ENCODE data around the gene HLF. TPM values are rescaled to one million over a fixed set of nuclear protein-coding genes. Genes with fewer than 3 reads are reported as not detected.
A peak's percentile ranks its signal among the peaks of the same experiment; 100 is the strongest.

The HLF gene
- total RNA-seq, 1 experiment from 2014 or later = not detected

DNA sequence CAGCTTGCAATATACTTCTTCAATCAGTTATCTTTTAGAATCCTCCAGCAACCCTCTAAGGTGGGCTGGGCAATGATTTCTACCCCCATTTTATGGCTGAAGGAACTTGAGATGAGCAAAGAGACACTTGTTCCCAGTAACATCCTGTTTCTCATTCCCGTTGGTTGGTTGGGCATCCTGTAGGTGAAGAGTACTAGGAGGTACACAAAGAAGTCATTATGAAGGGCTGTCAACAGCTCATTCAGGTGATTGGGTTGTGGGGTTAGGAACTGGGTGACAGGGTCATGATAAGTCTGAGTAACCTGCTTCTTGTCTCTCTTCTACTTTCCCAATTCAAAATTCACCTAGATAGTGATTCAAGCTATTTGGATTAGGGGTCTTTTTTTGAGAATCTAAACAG is 80.4 kb downstream of the HLF start:
- Histone ChIP-seq H3K9ac (ENCODE audit: low read length) (no peak overlapping the region), H2AFZ (ENCODE audit: low read length) (no peak overlapping the region), H3K27ac (ENCODE audit: low read length) (no peak overlapping the region), H3K36me3 (ENCODE audit: insufficient read depth, low read length) (no peaks in the 10 kb centered on the region), H3K4me2 (ENCODE audit: low read depth, low read length, poor library complexity, severe bottlenecking) (no peak overlapping the region), H4K20me1 (ENCODE audit: insufficient read depth, low read depth, low read length) (no peaks in the 10 kb centered on the region), H3K4me3 (ENCODE audit: low read length) (no peak overlapping the region), H3K27me3 (ENCODE audit: low read length) (no peaks in the 10 kb centered on the region), H3K9me3 (ENCODE audit: low read length) (no peaks in the 10 kb centered on the region), H3K79me2 (ENCODE audit: low read length) (no peaks in the 10 kb centered on the region), H3K9me2 (replicated peaks; ENCODE audit: insufficient read depth, low read length) (no peaks in the 10 kb centered on the region), H3K4me1 (ENCODE audit: low read length) (no peaks in the 10 kb centered on the region)
- no peak for DNase-seq

DNA sequence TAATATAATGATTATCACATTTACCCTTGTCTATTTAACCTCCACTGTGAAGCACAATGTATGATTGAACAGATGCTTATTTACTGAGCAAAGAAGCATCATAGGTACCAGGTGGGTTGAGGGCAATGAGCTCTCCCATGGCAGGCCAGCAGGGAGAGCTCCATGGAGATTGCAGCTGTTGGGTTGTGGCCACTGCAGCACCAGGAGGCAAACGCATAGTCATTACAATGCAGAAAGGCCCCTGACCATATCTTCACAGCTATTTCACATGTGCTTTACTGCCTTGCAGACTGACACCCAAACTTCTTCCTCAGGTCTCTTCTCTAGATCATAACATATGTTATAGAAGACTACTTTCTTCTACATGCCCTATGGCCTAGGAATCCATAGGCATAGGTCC is 81.9 kb downstream of the HLF start:
- Histone ChIP-seq H3K9me2 (replicated peaks; ENCODE audit: insufficient read depth, low read length) (no peaks in the 10 kb centered on the region), H3K4me3 (ENCODE audit: low read length) (no peak overlapping the region), H4K20me1 (ENCODE audit: insufficient read depth, low read depth, low read length) (no peaks in the 10 kb centered on the region), H3K27ac (ENCODE audit: low read length) (no peak overlapping the region), H2AFZ (ENCODE audit: low read length) (no peak overlapping the region), H3K4me1 (ENCODE audit: low read length) (no peaks in the 10 kb centered on the region), H3K79me2 (ENCODE audit: low read length) (no peaks in the 10 kb centered on the region), H3K36me3 (ENCODE audit: insufficient read depth, low read length) (no peaks in the 10 kb centered on the region), H3K9me3 (ENCODE audit: low read length) (no peaks in the 10 kb centered on the region), H3K9ac (ENCODE audit: low read length) (no peak overlapping the region), H3K27me3 (ENCODE audit: low read length) (no peaks in the 10 kb centered on the region), H3K4me2 (ENCODE audit: low read depth, low read length, poor library complexity, severe bottlenecking) (no peak overlapping the region)
- no peak for DNase-seq

DNA sequence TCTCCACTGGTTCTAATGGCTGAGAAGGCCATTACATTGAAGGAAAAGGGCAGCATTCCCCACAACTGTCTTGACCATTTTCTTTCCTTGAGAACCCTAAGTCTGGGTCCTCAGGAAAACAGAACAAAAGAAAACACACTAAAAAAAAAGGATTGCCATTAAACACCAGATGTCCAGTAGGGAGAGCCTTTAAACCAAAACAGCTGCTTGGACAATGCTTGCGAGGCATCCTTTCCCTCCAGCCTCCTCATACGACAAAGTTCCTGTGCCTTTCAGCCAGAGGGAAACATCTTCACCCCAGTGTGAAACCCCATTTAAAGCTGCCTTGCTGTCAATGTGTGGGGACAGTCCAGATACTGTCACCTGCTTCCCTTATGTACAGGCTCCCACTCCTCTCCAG is 82.6 kb downstream of the HLF start:
- Histone ChIP-seq H3K27me3 (ENCODE audit: low read length) (no peaks in the 10 kb centered on the region), H3K27ac (ENCODE audit: low read length) (no peak overlapping the region), H3K9ac (ENCODE audit: low read length) (no peak overlapping the region), H3K4me3 (ENCODE audit: low read length) (no peak overlapping the region), H3K4me1 (ENCODE audit: low read length) (no peaks in the 10 kb centered on the region), H3K36me3 (ENCODE audit: insufficient read depth, low read length) (no peaks in the 10 kb centered on the region), H2AFZ (ENCODE audit: low read length) (no peak overlapping the region), H3K79me2 (ENCODE audit: low read length) (no peaks in the 10 kb centered on the region), H3K9me2 (replicated peaks; ENCODE audit: insufficient read depth, low read length) (no peaks in the 10 kb centered on the region), H3K9me3 (ENCODE audit: low read length) (no peaks in the 10 kb centered on the region), H3K4me2 (ENCODE audit: low read depth, low read length, poor library complexity, severe bottlenecking) (no peak overlapping the region), H4K20me1 (ENCODE audit: insufficient read depth, low read depth, low read length) (no peaks in the 10 kb centered on the region)
- no peak for DNase-seq

DNA sequence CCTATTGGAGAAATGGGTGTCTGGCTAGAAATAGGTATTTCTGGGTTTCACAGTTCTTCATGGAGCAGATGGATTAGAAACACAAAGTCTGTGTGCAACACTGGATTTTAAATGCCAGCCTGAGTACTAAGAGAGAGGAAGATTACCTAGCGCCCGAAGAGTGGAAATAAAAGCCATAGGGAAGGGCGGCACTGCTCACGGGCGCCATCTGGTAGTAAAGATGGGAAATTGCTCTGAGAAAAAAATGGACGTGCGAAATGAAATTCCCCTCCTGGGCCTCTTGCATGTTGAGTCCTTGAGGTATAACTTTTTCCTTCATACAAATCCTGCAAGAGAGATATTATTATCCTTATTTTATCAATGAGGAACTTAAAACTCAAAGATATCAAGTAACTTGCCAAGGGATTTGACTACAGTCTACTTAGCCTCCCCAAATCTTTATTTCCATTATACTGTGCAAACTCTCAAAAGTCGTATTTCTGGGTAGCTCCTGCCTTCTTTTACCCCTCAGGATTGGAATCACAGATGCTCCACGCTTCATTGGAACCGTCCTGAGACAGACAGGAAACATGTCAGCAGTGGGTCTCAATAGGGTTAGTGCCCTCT is 84.1 kb downstream of the HLF start:
- no peaks in the 10 kb centered on the region for H3K9me3 ChIP-seq (ENCODE audit: low read length)
- no peak overlapping the region for H2AFZ ChIP-seq (ENCODE audit: low read length)
- DNase-seq = peak; percentile 76

DNA sequence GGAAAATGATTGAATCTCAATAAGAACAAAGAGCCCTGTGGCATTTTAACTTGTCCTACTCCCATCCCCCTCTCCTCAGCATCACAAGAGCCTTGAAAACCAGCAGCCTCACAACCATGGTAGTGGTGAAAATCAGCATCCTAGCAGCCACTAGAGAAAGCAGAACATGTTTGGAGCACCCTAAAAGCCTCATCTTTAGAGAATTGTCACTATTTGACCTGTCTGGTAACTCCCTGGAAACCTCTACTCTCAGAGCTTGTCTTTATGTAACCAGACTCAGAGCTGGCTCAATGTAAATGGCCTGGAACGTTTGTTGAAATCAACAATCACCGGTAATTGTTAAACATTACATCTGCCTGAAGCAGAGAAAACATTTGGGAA is 86.1 kb downstream of the HLF start:
- no peak overlapping the region for H2AFZ ChIP-seq (ENCODE audit: low read length)
- H3K27me3 ChIP-seq (ENCODE audit: low read length) = no peaks in the 10 kb centered on the region
- DNase-seq = no peak

More for the DNA sequence above, 84.1 kb downstream of the HLF start:
- H3K9me2 ChIP-seq (replicated peaks; ENCODE audit: insufficient read depth, low read length) = no peaks in the 10 kb centered on the region
- no peak overlapping the region for H3K4me3 ChIP-seq (ENCODE audit: low read length)
- H3K36me3 ChIP-seq (ENCODE audit: insufficient read depth, low read length) = no peaks in the 10 kb centered on the region
- H3K4me1 ChIP-seq (ENCODE audit: low read length) = no peaks in the 10 kb centered on the region
- H4K20me1 ChIP-seq (ENCODE audit: insufficient read depth, low read depth, low read length) = no peaks in the 10 kb centered on the region
- H3K79me2 ChIP-seq (ENCODE audit: low read length) = no peaks in the 10 kb centered on the region
- no peaks in the 10 kb centered on the region for H3K27me3 ChIP-seq (ENCODE audit: low read length)
- H3K4me2 ChIP-seq (ENCODE audit: low read depth, low read length, poor library complexity, severe bottlenecking) = no peak overlapping the region
- no peak overlapping the region for H3K9ac ChIP-seq (ENCODE audit: low read length)
- no peak overlapping the region for H3K27ac ChIP-seq (ENCODE audit: low read length)

DNA sequence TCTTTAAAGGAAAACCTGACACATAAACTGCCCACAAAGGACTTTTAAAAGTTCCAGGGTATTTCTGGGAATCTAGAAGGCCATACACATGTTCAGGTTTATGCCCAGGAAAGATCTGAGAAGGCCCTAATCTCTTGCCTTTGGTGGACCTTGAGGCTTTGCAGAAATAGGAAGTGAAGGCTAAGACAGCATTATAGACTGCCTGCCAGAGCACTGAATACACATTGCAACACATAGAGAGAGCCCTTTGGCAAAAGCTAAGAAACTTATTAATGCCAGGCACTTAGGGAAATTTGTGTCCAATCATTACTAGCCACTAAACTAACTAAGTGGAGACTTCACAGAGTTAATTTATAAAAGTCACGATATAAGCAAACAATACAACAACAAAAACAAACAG is 86.5 kb downstream of the HLF start:
- Histone ChIP-seq H3K27ac (ENCODE audit: low read length) (no peak overlapping the region), H3K9me2 (replicated peaks; ENCODE audit: insufficient read depth, low read length) (no peaks in the 10 kb centered on the region), H3K27me3 (ENCODE audit: low read length) (no peaks in the 10 kb centered on the region), H3K79me2 (ENCODE audit: low read length) (no peaks in the 10 kb centered on the region), H3K9me3 (ENCODE audit: low read length) (no peaks in the 10 kb centered on the region), H4K20me1 (ENCODE audit: insufficient read depth, low read depth, low read length) (no peaks in the 10 kb centered on the region), H3K4me2 (ENCODE audit: low read depth, low read length, poor library complexity, severe bottlenecking) (no peak overlapping the region), H3K36me3 (ENCODE audit: insufficient read depth, low read length) (no peaks in the 10 kb centered on the region), H2AFZ (ENCODE audit: low read length) (no peak overlapping the region), H3K4me3 (ENCODE audit: low read length) (no peak overlapping the region), H3K4me1 (ENCODE audit: low read length) (no peaks in the 10 kb centered on the region), H3K9ac (ENCODE audit: low read length) (no peak overlapping the region)
- DNase-seq = no peak

More for the DNA sequence above, 86.1 kb downstream of the HLF start:
- Histone ChIP-seq H3K9me3 (ENCODE audit: low read length) (no peaks in the 10 kb centered on the region), H3K4me2 (ENCODE audit: low read depth, low read length, poor library complexity, severe bottlenecking) (no peak overlapping the region), H3K9me2 (replicated peaks; ENCODE audit: insufficient read depth, low read length) (no peaks in the 10 kb centered on the region), H3K9ac (ENCODE audit: low read length) (no peak overlapping the region), H3K4me1 (ENCODE audit: low read length) (no peaks in the 10 kb centered on the region), H3K4me3 (ENCODE audit: low read length) (no peak overlapping the region), H3K79me2 (ENCODE audit: low read length) (no peaks in the 10 kb centered on the region), H3K27ac (ENCODE audit: low read length) (no peak overlapping the region), H4K20me1 (ENCODE audit: insufficient read depth, low read depth, low read length) (no peaks in the 10 kb centered on the region), H3K36me3 (ENCODE audit: insufficient read depth, low read length) (no peaks in the 10 kb centered on the region)

DNA sequence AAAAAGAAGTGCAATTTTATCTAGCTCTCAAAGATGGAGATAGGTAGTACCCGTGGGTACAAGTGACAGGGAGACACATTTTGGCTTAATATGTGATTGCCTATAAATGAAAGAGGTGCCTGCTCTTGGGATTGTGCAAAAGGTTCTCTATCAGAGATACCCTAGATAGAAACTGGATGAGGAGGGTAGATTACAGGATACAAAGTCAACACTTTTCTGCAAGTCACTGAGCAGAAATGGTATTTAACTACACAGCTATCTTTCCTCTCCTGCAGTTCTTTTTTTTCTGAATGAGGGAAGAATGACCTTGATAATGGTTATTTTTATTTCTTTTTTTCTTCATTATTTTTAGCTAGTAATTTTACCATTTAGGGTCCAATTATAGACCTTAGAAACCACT is 89.2 kb downstream of the HLF start:
- H3K9ac ChIP-seq (ENCODE audit: low read length) = no peak overlapping the region

DNA sequence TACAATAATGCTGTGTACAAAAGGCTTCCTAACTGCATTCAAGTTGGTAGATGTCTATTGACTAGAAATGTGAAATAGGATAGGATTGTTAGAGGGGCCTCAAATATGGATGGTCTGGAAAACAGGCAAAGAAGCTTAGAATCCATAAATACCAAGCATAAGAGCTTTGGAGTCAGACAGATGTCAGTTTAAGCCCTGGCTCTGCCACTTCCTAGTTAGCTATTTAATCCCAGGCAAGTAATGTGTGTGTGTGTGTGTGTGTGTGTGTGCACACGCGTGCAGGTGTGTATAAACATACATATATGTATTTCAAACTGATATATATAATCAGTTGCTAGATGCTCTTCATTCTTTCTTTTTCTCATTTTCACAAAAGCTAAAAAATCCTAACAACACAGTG is 90.2 kb downstream of the HLF start:
- no peaks in the 10 kb centered on the region for H4K20me1 ChIP-seq (ENCODE audit: insufficient read depth, low read depth, low read length)
- H3K27me3 ChIP-seq (ENCODE audit: low read length) = no peaks in the 10 kb centered on the region
- DNase-seq = no peak
- no peaks in the 10 kb centered on the region for H3K9me3 ChIP-seq (ENCODE audit: low read length)
- no peaks in the 10 kb centered on the region for H3K9me2 ChIP-seq (replicated peaks; ENCODE audit: insufficient read depth, low read length)
- 0 out of 2 replicates have a peak, but pooled peaks cover 2% of the 10 kb centered on the region for H3K4me1 ChIP-seq (ENCODE audit: low read length)
- no peak overlapping the region for H3K4me2 ChIP-seq (ENCODE audit: low read depth, low read length, poor library complexity, severe bottlenecking)
- no peak overlapping the region for H2AFZ ChIP-seq (ENCODE audit: low read length)
- no peak overlapping the region for H3K27ac ChIP-seq (ENCODE audit: low read length)
- H3K4me3 ChIP-seq (ENCODE audit: low read length) = no peak overlapping the region
- no peaks in the 10 kb centered on the region for H3K36me3 ChIP-seq (ENCODE audit: insufficient read depth, low read length)
- no peak overlapping the region for H3K9ac ChIP-seq (ENCODE audit: low read length)
- no peaks in the 10 kb centered on the region for H3K79me2 ChIP-seq (ENCODE audit: low read length)

More for the DNA sequence above, 89.2 kb downstream of the HLF start:
- no peak overlapping the region for H3K4me3 ChIP-seq (ENCODE audit: low read length)
- H3K27me3 ChIP-seq (ENCODE audit: low read length) = no peaks in the 10 kb centered on the region
- H3K36me3 ChIP-seq (ENCODE audit: insufficient read depth, low read length) = no peaks in the 10 kb centered on the region
- H3K79me2 ChIP-seq (ENCODE audit: low read length) = no peaks in the 10 kb centered on the region
- no peak overlapping the region for H2AFZ ChIP-seq (ENCODE audit: low read length)
- no peaks in the 10 kb centered on the region for H3K9me3 ChIP-seq (ENCODE audit: low read length)
- no peak for DNase-seq
- H3K4me1 ChIP-seq (ENCODE audit: low read length) = 0 out of 2 replicates have a peak, but pooled peaks cover 2% of the 10 kb centered on the region
- H4K20me1 ChIP-seq (ENCODE audit: insufficient read depth, low read depth, low read length) = no peaks in the 10 kb centered on the region
- H3K9me2 ChIP-seq (replicated peaks; ENCODE audit: insufficient read depth, low read length) = no peaks in the 10 kb centered on the region
- no peak overlapping the region for H3K27ac ChIP-seq (ENCODE audit: low read length)
- no peak overlapping the region for H3K4me2 ChIP-seq (ENCODE audit: low read depth, low read length, poor library complexity, severe bottlenecking)

Data from Karpas-422 (cell line).